CD4-positive, alpha-beta T cell treated with Interferon gamma for 1 hour (primary cell): ENCODE data around the gene TNIK.

Experiments used
- DNase-seq: peaks from one replicate; pipeline ENCODE4 v3.0.0-alpha.2; 2020

Gene TNIK

DNA sequence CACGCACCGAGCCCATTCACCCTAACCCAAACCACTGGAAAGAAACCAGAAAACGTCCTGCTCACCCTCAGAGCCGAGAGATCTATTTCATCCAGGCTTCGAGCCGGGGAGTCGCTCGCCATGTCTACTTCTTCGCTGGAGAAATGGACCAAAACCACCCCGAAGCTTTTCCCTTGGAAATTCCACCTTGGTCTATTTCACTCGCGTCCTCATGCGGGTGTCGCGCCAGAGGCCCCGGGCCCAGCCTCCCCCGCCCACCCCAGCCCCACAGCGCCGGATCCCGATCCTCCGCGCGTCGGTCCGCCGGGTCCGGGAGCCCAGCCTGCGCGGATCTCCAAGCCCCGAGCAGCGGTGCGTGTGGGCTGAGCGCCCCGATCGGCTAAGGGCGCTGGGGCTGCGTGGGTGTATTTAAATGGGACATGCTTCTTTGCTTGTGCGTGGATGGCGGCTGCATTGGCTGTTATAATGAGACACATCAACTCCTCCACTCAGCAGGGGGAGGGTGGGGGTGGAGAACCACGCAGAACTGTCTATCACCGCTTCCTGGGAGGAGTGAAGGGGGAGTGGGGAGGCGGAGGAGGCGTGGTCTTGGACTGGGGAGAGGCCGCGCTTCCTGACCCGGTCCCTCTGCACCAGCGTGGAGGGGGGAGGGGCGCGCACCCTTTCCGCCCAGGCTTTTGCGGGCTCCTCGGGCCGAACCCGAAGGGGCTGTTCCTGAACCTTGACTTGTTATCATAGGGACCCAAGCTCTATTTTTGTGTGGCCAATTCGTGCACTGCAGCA, at the start of gene TNIK:
Gene TNIK, minus strand, starts transcription at position 464 of the 783 bp plus-strand sequence. Its CDS starts 342 bp downstream, at position 122.
- DNase-seq, result peak; percentile 91

DNA sequence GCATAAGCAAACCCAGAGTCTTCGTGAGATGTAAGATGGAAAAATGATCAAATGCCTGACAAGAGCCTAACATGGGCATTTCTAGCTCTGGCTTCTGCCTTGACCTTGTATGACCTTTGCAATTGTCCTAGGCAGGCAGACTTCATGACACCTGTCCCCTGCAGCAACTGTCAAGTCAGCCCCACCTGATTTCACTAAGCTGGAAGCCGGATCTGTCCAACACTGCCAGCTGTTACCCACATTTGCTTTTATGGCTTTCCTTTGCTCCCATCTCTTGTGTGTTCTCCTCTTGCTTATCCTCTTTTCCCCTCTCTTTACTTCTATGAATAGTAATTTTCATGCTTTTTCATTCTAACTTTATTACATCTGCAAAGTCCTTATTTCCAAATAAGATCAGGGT, 48.5 kb upstream of the TNIK start:
- DNase-seq, result no peak

DNA sequence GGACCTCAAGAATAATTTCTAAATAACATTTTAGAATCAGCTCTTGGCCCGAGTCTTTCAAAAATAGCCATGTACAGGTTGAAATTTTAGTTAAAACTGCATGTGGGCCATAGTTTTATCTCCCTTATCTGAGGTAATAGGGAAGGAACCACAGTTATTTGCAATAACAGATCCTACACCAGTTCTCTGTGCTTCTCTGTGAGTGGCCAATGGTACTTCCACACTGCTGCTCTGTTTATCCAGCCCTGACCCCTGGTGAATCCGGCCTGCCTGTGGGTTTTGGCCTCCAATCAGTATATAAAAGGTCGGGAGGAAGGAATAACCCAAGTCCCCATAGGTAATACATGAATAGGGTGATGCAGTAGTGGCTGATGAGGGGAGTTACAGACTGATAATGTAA, 48.0 kb upstream of the TNIK start:
- DNase-seq, result no peak

DNA sequence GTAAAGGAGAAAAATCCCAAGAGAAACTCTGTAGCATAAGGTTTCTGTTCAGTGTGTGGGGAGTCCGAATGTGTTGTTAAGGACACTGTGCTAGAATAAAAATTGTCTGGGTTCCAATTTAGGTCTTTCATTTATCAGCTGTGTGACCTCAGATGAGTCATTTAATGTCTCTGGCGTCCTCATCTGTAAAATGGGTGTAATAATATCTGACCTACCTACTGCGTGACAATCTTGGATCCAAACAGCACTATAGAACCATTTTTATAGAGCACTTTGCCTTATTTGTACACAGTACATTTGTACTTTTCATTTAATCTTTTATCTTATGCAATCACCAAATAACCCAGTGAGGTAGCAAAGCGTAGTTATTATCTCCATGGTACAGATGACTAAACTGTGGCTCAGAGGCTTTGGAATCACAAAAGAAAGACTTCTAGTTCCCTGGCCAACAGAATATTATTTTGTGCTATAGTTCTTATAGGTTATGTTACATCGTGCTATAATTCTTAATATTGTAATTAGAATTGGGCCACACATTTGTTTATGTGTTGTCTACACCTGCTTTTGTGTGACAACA, 46.6 kb upstream of the TNIK start:
- DNase-seq, result no peak

DNA sequence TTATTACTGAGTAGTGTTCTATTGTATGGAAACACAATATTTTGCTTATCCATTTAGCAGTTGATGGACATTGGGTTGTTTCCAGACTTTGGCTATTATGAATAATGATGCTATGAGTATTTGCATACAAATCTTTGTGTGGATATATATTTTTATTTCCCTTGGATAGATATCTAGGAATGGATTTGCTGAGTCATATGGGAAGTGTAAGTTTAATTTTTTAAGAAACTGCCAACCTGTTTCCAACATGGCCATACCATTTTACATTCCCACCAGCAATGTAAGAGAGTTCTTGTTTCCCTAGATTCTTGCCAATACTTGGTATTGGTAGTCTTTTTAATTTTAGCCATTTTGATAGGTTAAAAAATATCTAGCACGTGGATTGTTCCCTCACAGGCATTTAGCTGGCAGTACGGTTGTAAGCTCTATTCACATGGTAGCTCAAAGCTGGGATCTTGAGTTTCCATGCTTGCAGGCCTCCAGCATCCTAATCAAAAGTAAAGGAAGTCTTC, 45.7 kb upstream of the TNIK start:
- DNase-seq, result no peak

DNA sequence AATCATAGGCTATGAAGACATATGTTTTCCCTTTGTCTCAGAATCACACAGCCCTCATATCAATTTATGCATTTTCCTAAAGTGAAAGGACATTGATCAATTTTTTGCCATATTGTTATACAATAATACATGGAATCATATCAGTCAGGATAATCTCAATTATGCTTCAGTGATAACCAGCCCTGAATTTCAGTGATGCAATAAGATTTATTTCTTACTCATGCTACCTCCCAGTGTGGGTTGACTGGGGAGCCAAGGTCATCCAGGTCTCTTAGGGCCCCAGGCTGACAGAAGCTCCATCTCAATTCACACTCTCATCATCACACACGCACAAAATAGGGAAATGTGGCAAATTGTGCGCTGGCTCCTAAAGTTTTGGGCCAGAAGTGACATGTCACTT, 44.2 kb upstream of the TNIK start:
- DNase-seq, result no peak

DNA sequence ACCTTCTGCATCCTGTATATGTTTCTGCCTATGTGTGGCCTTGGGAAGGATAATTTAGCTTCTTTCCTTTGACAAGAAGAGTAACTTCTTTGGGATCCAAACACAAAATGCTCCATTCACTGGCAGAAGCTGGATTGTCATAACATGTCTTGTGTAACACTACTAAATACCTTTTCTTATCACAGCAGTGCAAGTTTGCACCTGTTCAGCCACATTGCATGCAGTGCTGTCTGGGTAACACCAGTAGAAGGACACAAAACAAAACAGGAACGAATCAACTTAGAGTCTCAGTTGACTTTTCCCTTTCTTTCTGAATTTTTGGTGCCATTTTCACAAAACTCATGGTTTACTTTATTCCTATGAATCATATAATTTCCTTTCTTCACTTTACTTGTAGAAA, 43.6 kb upstream of the TNIK start:
- DNase-seq, result no peak

DNA sequence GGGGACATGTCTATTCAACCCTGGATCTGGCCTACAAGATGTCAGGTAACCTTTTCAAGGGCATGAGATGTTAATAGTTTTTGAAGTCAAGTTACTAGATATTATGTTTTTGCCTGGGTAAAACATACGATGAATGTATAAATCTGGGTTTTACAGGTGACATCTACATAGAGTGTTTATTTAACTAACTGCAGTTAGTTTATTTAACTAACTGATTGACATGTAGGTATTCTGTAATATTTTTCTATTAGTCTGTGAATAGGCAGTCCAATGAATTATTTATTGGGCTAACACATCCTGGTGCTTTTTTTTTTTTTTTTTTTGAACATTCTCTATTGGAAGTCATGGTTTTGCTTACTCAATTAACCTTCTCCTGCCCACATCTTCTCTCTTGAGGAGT, 38.7 kb upstream of the TNIK start:
- no peak for DNase-seq

DNA sequence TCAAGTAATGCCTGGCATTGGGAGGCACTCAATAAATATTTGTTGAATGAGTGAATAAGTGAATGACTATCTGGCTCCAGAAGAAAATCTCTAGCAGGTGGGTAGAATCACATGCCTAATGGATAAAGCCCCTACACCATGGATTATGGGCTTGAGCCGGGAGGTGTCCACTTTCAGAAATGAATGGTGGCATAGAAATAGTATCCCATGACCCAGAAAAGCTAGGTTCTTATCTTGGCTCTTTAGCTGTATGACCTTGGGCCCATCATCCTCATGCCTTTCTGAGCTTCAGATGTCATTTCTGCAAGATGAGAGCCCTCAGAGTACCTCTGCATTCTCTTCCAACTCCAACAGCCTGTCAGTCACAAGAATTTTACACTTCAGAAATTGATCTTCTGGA, 37.3 kb upstream of the TNIK start:
- DNase-seq, result no peak

DNA sequence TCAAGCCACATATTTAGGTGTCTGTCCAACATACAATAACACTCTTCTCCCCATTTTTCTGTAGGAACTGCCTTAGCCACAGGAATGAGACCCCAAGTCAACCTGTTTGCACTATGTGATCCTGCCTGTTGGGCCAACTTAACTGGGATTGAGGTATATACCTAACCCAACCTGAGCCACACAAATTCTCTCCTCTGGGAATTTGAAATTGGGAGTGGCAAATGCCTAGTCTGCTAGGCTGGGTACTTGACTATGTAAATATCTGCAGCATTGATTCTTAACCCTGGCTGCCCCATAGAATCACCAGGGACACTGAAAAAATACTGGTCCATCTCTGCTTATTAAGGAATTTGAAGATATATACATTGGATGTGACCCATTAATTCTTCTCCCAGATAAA, 35.2 kb upstream of the TNIK start:
- DNase-seq, result no peak

DNA sequence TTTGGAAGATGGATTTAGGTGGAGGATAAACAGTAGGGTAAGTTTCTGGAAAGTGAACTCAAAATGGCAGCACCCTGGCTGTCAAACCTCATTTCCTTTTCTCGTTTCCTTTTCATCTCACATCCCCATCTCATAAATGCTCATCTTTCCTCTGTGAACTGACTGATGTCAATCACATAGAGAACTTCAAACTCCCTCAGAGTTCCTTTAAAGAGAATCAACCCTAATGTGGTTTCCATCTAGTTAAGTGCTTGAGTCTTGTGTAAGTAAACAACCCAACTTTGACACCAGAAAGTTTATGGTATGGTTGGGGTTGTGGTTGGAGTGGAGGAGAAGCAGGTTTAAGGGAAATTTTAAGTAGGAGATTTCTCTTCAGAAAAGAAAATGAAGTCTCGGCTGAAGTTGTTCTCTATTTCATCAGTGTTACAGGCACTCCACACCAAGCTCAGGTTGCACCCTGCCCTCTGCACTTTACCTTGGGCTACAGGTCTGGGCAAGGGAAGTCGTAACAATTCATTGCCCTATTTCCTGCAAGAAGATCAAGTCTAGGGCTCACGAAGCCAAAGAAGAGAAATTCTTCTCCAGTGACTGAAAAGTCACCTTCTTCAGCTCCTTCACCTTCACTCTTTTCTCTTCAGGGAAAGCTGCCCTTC, 34.4 kb upstream of the TNIK start:
- no peak for DNase-seq

DNA sequence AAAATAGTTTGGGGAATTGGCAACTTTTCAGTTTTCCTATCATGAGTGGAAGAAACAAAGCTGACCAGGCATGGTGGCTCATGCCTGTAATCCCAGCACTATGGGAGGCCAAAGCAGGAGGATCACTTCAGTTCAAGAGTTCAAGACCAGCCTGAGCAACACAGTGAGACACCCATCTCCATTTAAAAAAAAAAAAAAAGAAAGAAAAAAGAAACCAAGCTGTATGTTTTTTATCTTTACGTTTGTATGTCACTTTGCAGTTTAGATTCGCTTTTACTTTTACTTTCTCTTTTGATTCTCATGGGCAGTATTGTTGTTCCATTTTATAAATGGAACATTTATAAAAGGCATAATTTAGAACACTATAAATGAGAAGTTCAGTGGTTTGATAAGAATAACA, 31.2 kb upstream of the TNIK start:
- no peak for DNase-seq

DNA sequence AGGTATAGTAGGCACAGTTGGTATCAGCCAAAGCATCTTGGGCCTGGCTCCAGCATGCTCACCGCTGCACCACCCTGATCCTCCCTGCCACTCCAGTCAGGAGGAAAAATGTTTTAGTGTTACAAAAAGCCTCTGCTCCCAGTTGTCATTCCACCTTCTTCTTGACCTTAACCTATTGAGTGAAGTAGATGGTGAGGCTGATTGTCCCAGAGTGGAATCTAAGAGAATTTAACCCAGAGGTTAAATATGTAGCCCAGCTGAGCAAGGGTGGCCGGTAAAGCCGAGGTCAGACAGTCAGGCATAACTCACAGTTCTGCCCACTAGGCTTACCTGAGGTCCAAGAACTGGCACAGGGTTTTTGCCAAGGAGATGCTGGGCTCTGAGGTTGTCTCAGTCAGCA, 30.7 kb upstream of the TNIK start:
- DNase-seq, result no peak

DNA sequence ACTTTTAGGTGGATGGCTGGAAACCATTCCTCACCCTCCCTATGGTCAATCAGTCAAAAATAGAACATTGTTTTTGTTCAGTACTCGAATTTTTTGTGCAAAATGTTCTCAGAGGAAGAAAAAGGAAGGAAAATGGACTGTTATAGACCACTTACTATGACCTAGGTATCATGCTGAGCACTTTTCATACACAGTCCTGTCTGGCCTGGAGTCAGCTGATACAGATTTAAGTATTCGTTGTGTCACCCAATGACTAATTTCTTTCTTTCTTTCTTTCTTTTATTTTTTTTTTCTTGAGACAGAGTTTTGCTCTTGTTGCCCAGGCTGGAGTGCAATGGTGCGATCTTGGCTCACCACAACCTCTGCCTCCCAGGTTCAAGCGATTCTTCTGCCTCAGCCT, 29.1 kb upstream of the TNIK start:
- no peak for DNase-seq

DNA sequence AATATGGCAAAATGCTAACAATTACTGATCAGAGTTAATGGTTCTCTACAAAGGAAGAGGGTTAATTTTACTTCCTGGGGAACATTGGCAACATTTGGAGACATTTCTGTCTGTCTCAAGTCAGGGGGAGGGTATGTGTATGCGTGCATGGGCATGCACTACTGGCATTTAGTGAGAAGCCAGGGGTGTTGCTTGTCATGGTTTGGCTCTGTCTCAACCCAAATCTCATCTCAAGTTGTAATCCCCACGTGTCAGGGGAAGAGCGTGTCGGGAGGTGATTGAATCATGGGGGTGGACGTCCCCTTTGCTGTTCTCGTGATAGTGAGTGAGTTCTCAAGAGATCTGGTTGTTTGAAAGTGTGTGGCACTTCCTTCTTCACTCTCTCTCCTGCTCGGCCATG, 28.3 kb upstream of the TNIK start:
- no peak for DNase-seq

DNA sequence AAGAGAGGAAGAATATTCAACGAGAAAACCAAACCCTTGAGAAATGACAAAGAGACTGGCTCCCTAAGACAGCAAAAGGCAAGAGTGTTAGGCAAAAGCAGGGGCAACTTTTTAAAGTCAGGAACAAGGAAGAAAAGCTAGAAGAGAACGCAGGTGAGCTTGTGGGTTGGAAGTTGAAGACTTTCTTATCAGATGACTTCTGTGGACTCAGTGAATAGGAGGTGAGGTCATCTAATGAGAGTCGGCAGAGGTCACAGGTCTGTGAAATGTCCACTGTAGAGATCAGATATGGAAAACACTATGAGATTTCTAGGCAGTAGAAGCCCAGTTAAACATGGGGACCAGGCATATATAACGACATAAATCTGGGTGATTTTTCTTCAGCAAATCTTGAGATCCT, 27.2 kb upstream of the TNIK start:
- DNase-seq, result no peak

DNA sequence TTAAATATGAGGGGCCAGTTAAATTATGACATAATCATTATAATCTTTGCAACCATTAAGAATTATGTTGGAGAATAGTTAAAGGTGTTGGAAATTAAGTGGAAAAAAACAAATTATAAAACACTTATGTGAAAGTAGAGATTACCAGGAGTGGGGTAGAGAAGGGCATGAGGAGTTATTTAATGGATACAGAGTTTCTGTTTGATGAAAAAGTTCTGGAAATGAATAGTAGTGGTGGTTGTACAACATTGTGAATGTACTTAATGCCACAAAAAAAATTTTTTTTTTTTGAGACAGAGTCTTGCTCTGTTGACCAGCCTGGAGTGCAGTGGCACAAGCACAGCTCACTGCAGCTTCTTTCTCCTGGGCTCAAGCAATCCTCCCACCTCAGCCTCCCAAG, 25.1 kb upstream of the TNIK start:
- DNase-seq, result no peak

DNA sequence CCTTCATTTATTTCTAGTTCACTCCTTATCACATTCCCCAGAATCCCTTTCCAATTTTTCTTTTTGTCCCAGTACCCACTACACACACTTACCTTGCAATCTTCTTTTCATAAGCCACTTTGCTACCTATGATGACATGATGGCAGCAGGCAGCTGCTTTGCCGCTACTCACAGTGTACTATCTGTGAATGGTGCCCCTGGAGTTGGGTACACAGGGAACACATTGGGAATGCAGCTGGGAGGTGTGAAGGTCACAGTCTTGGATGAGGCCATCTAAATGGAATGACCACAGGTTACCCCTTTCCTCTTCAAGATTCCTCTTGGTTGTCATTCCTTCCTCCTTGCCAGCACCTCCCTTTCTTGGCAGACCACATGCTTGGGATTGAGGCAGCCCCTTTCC, 20.8 kb upstream of the TNIK start:
- no peak for DNase-seq

DNA sequence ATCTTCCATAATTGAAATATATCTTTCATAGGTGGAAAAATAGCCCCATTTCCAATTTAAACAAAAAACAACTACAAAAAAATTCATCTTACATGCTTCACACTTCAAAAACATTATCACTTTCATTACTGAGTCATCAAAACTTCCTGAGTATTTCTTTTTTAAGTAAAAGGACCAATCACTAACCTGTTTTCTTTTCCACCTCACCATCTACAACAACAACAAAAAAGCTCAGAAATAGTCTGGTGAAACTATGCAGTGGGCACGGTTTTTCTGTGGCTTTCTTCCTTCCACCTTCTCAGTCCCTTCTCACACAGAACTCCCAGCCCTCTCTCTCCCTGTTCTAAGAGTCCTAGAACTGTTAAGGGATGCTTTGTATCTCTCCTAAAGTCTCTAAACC, 20.3 kb upstream of the TNIK start:
- DNase-seq, result no peak

DNA sequence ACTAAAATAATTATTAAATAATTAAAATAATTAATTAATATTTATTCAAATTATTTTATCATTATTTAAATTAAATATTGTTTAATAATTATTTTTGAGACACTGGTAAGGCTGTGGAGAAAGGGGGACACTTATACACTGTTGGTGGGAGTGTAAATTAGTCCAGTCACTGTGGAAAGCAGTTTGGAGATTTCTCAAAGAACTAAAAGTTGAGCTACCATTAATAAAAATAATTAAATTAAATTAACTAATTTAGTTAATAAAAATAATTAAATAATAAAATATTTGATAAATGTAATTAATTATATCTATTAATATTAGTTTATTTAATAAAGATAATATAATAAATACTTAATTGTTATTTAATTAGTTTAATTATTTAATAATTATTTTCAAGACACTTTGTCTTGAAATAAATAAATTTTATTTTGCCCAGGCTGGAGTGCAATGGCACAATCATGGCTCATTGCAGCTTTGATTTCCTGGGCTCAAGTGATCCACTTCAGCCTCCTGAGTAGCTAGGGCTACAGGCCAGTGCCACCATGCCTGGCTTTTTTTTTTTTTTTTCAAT, 16.4 kb upstream of the TNIK start:
- no peak for DNase-seq

DNA sequence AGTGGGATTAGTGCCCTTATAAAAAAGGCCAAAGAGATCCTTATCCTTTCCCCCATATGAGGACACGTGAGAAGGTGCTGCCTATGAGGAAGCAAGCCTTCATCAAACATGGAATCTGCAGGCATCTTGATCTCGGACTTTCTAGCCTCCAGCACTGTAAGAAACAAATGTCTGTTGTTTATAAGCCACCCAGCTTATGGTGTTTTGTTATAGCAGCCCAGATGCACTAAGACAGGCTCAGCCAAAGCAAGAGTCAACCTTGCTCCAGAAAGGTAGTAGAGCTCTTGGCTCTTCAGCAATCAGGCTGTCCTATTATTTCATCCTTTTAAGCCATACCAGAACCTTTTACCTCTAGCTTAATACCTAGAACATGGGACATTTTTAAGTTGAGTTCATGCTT, 12.3 kb upstream of the TNIK start:
- no peak for DNase-seq

DNA sequence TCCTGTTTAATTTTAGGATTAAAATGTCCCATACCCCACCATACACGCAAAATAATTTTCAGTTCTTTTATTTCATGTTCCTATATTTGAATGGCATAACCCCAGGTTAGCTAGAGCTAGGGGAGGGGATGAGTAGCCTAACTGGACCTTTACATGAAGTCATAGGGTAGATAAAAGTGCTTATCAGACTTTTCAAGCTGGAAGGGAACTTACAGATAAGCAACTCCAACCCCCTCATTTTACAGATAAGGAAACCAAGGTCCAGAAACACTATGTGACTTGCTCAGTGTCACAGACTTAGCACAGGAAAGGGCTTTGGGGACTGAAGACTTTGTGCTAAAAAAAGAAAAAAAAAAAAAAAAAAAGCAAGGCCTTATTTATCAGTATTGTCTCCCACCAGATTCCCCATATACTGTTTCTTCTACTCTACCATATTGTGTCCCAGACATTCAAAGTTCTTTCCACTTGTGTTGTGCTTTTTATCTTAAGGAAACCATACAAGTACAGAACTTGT, 10.6 kb upstream of the TNIK start:
- no peak for DNase-seq

DNA sequence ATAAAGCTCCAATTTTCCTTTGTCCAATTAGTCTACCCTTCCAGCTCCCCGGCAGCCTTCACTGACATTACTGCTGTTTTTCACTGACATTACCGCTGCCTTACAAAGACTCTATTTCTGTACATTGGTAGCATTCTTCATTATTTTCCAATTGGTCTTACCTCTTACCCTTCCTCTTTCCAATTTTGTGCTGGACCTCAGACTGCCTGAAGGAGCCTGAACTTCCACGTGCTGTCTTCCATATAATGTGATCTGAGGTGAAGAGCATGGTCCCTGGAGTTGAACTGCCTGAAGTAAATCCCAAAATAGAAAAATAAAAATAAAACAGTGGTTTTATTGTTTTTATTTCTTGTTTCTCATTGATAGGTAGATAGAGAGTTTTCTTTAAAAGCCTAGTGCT, 9.2 kb upstream of the TNIK start:
- no peak for DNase-seq
